Smooth muscle cell of the brain vasculature (primary cell): ENCODE data around the gene C19orf44.
"Not testable (repeated sequence)": the region's sequence is repeated elsewhere in the genome, so short reads cannot be mapped to it uniquely, and the experiment has no call there.

Experiments
- DNase-seq: peaks from one replicate; pipeline ENCODE4 v3.0.0-alpha.2; 2012; ENCODE audit warnings: low read depth, low spot score

Gene C19orf44

DNA sequence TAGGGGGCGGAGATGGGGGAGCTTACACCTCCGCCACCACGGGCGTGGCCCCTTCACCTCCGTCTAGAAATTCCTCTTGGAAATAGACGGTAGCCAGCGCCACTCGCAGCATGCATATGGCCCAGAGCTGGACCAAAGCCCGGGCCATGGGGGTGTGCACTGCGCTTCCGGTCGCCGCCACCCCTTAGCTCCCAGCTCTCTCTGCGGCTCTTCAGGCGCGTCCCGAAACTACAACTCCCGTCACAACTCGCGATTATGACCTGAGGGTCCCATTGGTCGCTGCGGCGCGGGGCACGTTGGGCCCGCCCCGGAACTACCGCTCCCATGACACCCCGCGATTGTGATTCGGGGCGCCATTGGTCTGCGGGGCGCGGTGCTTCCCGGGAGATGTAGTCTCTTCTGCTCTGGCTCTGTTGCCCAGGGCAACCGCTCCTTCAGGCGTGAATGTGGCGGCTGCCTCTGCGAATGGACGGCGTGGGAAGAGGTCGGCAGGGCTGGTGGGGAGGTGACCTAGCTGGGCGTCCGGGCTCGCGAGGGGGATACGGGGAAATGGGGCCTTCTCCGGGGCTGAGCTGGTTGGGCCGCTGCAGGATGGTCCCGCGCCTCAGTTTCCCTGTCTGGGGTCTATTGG is at the start of gene C19orf44, which contains the start of gene CALR3:
Gene C19orf44, plus strand, starts transcription at position 413 of the 631 bp plus-strand sequence. CDS start 4,399 bp downstream, outside the sequence.
Gene CALR3, minus strand, starts transcription at position 186 of the 631 bp plus-strand sequence. Its CDS starts 38 bp downstream, at position 148.
- peak; percentile 95 for DNase-seq

GRCh38 chr19:16446724-16447368 is 49.3 kb upstream of the C19orf44 start:
- peak; percentile 67 for DNase-seq

DNA sequence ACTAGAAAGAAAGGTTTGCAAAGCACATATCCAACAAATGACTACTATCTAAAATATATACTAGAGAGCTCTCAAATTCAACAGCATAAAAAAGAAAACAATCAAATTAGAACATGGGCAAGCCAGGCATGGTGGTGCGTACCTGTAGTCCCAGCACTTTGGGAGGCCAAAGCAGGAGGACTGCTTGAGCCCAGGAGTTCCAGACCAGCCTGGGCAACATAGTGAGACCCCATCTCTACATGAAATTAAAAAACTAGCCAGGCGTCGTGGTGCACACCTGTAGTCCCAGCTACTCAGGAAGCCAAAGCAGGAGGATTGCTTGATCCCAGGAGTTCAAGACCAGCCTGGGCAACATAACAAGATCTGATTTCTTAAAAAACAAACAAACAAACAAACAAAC is 47.3 kb upstream of the C19orf44 start:
- not testable (repeated sequence) for DNase-seq

DNA sequence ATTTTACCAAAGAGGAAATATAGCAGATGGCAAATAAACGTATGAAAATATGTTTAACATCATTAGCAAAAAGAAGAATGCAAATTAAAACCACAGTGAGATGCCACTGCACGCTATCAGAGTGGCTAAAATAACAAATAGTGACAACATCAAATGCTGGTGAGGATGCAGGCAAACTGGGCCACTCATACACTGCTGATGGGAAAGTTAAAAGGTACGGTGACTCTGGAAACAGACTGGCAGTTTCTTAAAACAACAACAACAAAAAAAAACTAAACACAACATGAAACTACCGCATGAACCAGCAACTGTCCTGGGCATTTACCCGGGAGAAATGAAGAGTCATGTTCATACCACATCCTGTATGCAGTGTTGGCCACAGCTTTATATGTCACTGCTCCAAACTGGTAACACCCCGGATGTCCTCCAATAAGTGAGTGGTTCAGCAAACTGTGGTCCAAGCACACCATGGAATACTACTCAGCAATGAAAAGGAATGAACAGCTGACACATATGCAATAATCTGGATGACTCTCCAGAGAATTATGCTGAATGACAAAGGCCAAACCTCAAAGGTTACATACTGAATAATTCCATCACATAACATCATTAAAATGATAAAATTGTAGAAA is 46.7 kb upstream of the C19orf44 start:
- no peak for DNase-seq

DNA sequence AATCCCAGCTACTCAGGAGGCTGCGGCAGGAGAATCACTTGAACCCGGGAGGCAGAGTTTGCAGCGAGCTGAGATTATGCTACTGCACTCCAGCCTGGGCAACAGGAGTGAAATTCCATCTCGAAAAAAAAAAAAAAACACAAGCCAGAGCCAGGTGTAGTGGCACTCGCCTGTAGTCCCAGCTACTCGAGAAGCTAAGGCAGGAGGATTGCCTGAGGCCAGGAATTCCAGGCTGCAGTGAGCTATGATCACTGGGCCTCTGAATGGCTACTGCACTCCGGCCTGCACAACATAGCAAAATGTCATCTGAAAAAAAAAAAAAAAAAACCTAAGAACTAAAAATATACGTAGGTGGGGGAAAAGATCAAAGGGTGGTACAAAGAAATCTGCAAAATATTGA is 43.9 kb upstream of the C19orf44 start:
- DNase-seq: no peak

GRCh38 chr19:16454351-16454918 is 41.8 kb upstream of the C19orf44 start:
- DNase-seq: no peak

DNA sequence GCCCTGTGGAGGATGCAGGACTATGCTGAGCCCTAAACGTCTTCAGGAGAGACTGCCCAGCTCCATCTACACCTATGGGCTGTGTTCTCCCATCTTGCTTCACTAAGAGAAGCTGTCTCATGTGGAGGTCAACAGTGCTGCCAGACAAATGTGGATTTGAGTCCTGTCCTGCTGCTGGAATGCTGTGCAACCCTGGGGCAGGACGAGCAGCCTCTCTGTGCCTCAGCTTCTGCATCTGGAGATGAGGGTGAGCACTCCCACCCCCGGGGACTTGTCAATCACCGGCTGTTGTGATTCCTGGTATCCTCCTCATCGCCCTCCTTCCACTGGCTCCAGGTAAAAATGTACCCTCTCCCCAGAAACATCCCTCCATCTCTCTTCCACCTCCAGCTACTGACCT is 40.7 kb upstream of the C19orf44 start:
- DNase-seq: no peak

DNA sequence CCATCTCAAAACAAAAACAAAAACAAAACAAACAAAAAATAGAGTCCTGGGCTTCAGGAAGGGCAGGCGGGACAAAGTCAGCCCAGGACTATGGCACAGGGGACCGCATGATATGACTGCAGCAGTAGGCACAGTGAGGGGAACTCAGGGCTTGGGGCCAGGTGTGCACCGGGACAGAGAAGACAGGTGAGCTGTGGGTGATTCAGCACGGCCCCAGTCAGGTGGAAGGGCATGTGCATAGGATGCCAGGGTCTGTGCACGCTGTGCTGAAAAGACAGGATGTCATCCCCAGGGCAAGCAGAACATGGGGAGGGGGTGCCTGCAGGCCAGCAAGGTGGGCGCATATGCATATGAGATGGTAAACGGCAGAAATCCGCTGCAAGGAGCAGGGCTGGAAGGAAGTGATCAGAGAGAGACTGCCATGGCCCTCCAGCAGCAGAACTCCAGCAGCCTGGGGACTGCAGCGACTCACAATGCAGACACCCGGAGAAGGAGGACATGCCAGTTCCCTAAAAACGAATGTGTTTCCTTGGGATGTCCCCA is 39.5 kb upstream of the C19orf44 start:
- no peak for DNase-seq

DNA sequence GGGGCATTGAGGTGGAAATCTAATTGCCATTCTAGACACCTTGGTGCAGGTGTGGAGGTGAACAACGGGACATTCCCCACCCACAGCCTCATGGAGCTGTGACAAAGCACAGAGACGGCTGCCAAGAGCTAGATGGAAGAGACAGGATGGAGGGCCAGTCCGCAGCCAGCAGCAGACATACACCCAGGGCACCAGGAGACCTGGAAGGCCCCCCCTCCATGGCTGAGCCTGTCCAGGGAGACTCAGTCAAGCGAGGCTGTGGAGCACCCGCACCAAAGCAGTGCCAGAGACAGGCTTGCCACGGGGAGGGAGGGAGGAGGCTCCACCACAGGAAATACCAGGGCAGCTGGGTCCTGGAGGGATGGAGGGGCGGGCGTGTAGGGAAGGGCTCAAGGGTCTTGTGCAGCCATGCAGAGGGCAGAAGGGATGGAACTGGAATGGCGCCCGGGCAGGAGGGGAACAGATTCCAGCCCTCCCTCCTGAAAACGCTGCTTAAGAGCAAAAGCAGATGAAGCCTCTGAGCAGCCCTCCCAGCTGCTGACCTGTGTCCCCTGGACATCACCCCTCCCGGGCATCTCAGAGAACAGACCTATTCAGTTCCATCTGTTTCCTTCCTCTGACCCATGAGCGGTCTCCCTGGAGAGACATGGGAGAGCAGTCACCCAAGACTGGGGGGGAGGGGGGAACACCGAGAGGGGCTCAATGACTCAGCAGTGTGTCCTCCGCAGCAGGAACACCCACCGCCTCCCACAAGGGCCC is 38.8 kb upstream of the C19orf44 start:
- no peak for DNase-seq

DNA sequence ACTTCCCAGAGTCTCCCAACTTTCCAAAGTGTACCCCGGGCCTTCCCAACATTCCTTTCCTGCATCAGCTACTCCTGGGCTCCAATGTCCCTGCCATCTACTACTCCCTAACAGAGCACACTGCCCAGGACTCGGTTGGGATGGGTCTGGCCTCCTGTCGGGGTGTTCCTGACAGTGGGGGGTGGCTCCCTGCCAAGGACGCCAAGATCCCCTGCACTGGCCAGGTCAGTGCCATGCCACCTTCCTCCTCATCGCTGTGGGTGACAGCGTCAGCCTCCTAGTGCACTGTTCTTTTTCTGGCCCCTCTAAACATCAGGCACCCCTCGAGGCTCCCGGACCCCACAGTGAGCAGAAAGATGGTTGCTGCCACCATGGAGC is 38.3 kb upstream of the C19orf44 start:
- no peak for DNase-seq

DNA sequence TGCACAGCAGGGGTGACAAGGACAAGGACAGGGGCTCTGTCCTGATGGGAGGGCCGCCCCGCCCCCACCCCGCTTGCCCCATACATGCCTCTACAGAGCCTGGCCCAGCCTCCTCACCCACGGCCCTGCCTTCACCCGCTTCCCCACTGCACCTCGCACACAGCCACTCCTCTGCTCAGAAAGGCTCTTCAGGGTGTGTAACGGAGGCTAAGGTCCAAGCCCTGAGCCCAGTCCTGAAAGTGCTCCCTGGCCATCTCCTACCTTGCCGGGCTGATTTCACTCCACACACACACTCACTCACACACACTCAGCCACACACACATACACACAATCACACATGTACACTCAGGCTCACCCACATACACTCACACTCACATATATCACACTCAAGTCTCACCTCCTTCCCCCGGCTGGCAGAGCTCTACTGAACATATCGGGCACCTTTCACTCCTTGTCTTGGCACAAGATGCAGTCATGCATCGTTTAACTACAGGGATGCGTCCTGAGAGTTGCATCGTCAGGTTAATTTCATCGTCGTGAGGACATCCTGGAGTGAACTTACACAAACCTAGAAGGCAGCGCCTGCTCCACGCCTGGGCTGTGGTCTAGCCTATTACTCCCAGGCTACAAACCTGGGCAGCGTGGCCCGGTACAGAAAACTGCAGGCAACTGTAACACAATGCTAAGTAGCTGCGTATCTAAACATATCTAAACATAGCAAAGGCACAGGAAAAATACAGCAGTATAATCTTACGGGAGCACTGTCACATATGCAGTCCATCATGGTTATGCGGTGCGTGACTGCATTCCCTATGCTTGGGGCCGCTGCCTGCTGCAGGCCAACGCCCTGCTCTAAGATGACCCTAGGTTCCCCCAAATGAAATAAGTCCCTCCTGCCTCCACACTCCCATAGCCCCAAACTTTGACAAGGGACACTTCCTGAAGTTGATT is 37.5 kb upstream of the C19orf44 start:
- DNase-seq: no peak

DNA sequence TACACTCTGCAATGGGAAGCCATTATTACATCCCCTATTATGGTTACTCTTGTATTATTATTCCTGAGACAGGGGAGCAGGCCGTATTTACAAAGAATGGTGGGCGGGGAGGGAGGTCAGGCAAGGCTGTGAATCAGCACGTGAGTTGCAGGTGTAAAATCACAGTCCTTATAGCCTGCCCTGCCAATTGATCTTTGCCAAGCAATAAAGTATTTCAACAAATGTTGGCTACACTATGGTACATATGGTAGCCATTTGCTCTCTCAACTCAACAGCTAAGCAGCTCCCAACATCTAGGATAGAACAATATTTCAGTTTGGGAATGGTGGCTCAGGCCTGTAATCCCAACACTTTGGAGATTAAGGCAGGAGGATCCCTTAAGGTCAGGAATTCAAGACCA is 36.5 kb upstream of the C19orf44 start:
- no peak for DNase-seq

GRCh38 chr19:16460454-16460853 is 35.7 kb upstream of the C19orf44 start:
- no peak for DNase-seq

DNA sequence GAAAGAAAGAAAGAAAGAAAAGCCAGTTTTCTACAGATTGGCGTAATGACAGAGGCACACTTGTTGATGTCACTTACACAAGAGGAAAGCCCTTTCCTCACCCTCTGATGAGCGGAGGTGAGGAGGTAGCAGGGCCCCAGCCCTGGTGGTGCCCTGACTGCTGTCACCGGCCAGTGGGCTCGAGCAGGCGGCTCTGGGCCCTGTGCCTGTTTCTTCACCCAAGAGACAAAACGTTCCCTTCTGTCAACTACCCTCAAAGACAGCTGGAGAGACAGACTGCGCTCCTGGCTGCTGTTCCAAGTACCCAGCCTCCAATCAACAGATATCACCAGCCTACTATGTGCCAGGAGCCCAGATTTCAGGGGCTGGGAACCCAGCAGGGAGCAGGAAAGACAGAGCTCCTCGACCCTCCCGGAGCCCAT is 34.6 kb upstream of the C19orf44 start:
- DNase-seq: no peak

- DNase-seq: no peak
Measured at GRCh38 chr19:16462757-16463250, 33.4 kb upstream of the C19orf44 start.

- DNase-seq: no peak
Measured at GRCh38 chr19:16463341-16463990, 32.7 kb upstream of the C19orf44 start.

DNA sequence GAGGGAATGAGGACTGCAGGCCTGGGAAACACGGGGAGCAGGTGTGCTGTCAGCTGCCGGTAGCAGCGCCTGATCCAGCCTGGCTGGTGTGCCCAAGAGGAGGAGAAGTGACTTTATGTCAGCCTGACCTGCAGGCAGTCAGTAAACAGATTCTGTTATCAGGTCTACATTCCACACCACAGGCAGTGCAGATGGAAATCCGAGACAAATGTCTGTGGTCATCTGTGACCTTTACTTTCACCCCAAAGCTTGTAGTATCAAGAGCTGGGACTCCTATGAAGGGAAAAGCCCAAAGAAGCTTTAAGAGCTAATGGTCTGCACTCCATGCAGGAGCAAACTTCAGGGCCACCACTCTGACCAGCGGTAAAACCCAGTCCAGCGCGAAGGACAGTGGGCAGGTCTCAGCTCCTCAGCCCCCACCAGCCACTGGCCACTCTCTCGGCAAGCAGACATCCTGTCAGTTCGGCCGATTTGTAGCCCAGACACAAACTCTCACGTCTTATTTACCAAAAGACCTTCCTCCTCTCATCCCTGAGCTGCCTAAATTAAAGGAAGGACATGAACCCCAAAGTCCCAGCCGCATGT is 32.1 kb upstream of the C19orf44 start:
- DNase-seq: no peak

DNA sequence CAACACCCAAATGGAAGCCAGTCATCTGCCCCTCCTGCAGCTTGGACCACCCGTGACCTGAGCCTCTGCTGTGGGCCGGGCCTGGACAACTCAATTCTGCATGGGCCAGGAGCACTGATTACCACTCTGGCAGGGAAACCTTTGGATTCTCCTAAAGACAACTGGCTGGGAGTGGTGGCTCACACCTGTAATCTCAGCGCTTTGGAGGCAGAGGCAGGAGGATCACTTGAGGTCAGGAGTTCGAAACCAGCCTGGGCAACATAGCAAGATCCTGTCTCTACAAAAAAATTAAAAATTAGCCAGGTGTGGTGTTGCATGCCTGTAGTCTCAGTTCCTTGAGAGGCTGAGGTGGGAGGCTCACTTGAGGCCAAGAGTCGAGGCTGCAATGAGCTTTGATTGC is 31.0 kb upstream of the C19orf44 start:
- no peak for DNase-seq

- not testable (repeated sequence) for DNase-seq
Measured at GRCh38 chr19:16466802-16467427, 29.3 kb upstream of the C19orf44 start.
